ENCODE results near the gene SLC40A1.

Gene SLC40A1

GRCh38 chr2:189566046-189566445, 14.5 kb downstream of the SLC40A1 start:
- DNase-seq, result no peak

GRCh38 chr2:189561371-189562038, 19.1 kb downstream of the SLC40A1 start:
- DNase-seq, result no peak

DNA sequence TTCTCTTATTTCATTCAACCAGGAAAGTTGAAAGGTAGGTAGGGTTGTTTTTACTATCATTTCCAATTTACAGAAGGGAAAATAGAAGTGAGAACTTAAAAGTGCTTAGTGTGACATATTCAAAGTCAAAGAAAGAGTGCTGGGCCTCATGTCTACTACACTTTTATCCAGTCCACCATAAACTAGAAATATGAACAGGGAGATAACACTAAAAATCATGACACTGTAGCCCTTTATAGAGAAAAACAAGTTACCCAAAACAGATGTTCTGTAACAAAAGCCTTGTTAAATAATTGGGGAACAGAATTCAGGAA, 20.4 kb downstream of the SLC40A1 start:
- DNase-seq, result no peak

DNA sequence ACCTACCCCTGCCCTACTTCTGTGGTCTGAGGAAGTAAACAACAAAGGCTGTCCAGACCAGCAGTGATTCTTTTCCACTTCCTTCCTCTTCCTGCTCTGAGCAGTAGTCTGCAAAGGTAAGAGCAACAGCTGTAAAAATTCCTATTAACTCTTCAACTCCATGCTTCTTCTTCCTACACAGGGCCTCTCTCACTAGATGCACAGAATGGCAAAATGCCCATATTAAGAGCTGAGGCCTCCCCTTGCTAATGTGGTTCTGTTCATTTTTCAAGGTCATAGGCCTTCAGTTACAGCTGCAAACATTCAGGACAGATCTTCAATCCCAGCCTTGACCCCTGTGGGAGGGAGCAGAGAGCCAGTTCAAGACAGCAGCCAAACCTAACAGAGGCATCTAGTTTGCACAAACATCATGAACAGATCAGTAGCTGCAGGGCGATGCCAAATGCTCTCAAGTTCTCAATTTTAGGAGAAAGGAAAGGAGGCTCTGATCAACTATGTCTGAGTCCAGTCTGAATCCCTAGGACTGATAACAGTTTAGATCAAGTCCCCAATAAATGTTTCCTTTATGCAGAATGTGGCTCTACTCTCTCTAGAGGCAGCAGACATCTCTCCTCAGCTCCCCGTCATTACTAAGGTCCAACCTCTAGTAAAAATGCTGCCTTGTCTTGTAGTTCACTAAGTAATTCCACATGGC, 20.9 kb downstream of the SLC40A1 start:
- no peak for DNase-seq

DNA sequence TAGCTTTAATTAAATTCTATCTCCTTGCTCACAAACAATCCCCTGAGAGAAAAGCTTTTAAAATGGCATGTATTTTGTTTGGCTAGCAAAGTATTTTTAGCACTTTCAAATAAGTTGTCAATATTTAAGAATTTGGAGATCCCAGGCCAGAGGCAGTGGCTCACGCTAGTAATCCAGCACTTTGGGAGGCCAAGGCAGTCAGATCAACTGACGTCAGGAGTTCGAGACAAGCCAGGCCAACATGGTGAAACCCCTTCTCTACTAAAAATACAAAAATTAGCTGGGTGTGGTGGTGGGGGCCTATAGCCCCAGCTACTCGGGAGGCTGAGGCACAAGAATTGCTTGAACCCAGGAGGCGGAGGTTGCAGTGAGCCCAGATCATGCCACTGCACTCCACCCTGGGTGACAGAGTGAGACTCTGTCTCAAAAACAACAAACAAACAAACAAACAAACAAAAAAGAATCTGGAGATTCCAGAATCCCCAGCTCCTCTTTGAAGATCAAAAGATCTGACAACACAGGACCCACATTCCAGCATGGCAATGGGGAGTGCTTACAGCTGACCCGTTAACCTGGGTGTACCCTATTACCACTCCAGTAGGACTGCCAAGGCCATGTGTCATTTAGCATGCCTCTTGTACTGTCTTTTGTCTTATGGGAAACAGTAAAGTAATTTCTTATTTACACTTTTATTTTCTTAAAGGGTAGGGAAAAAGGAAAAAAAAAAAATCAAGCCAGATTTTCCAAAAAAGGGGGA, 21.9 kb downstream of the SLC40A1 start:
- no peak for DNase-seq

DNA sequence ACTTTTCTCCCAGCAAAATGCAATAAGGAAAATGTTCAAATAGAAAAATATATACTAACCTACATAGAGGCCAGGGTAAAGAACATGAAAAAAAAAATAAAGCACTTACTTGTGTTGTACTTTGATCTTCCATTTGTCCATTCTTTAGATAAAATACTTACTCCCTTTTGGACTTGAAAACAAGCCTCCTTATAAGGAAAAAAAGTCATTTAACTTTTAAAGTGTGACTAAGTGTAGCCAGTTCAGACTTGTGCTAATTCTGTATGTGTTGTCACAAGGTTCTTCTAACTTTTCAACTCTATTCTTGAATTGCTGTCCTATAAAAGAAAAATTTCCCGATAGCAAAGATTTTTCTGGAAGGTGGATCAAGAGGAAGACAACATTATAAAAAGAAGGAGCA, 23.2 kb downstream of the SLC40A1 start:
- DNase-seq, result no peak

GRCh38 chr2:189556526-189556925, 24.1 kb downstream of the SLC40A1 start:
- no peak for DNase-seq

GRCh38 chr2:189555232-189555631, 25.4 kb downstream of the SLC40A1 start:
- DNase-seq, result no peak

GRCh38 chr2:189553504-189554088, 27.0 kb downstream of the SLC40A1 start:
- no peak for DNase-seq

DNA sequence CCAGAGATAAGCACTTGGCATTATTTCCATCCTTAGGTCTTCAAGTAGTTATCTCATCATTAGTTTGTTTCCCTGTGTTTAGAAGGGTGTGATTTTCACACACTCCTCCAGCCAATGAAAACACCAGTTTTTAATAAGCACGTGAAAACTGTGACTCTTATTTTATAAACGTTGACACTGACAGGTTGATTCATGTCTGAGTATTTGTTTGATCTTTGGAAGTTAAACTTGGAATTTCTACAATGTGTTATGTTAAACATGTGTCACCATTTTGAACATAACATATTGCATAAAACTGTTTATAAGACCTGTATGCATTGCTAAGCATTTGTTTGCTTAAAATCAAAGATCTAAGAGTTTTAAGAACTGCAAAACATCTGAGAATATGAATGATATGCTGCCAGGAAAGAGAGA, 27.6 kb downstream of the SLC40A1 start:
- DNase-seq, result no peak

GRCh38 chr2:189552334-189552990, 28.1 kb downstream of the SLC40A1 start:
- DNase-seq, result no peak

DNA sequence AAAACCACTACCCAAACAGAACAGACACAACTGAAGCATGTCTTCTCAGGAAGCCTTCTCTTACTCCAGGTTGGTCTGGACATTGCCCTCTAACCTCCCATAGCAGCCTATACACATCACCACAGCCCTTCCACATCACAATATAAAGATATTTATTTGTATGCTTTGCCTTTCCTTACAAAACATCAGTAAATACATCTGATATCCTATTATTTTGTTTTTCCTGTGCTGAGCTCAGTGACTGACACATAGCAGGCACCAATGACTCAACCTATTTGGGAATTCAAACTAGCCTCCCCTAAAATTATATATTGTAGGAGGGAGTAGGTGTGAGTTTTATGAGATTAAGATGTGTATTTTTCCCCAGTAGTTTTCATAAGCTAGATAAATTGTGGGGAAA, 28.8 kb downstream of the SLC40A1 start:
- DNase-seq, result no peak

DNA sequence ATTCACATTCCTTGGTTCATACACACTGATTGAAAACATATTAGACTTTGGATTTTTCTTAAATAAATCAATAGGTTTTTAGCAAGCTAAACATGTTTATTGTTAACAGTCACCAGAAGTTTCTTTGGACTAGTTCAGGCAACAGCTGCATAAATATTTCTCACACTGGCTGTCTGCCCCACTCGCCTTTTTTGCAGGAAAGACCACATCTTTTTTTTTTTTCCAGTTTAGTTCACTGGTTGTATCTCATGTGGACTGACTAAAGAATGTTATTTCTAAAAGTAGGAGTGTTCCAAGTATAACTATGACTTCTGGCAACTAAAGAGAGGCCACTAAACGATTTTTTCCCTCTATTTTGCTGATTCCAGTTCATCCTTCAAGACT, 31.1 kb downstream of the SLC40A1 start:
- no peak for DNase-seq

GRCh38 chr2:189548666-189549448, 31.7 kb downstream of the SLC40A1 start:
- no peak for DNase-seq

- DNase-seq, result no peak
Measured at GRCh38 chr2:189545418-189545817, 35.2 kb downstream of the SLC40A1 start.

- DNase-seq, result no peak
Measured at GRCh38 chr2:189544318-189545042, 36.1 kb downstream of the SLC40A1 start.

GRCh38 chr2:189543367-189543766, 37.2 kb downstream of the SLC40A1 start:
- no peak for DNase-seq

DNA sequence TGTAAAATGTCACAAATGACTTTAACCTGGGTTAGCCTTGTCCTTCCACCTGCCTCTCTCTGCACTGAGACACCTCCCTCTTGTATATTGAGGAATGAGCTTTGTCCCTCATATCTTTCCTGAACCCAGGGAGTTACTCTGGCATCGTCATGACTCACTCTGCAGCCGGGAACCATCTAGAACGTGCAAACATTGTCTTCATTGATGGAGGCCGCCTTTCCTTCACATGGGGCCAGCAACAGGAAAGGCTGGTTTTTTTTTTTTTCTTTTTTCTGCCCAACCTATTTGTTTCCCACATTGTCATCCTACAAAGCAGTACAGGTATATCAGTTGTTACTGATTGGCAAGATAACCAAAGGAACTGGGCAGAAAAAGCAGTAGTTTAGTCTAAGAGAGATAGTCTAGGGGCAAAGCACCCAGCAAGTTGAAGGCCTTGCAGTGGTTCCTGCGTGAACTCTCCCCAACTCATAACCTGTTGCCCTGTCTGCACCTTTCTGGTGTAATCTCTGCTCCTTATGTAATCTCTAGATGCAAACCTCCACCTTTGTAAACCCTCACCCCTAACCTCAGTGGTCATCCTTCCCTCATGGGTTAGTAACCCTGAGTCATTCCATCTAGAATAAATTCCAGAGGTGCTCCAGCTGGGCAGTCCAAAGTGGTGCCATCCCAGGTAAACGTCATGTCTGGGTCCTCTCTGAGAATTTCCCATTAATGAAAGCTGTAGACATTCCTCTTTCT, 38.3 kb downstream of the SLC40A1 start:
- DNase-seq, result no peak

DNA sequence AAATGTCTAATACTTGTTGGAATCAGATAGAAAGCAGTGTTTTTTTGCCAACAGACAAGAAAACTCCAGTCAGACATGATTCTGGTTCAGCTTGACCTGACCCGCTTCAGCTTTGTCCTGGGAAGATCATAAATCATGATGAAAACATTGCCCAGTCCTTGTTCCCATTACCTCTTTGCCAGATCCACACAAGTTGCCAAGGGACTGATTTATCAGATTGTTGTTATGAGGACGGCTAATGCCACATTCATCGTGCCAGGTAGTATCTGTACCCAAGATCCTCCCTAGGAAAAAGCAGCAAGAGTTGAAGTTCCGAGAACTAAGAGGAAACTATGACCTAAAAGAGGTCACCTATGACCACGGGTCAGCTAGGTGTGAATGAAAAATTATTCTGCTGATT, 39.0 kb downstream of the SLC40A1 start:
- DNase-seq, result no peak

- no peak for DNase-seq
Measured at GRCh38 chr2:189540551-189540950, 40.0 kb downstream of the SLC40A1 start.

GRCh38 chr2:189538402-189538801, 42.2 kb downstream of the SLC40A1 start:
- DNase-seq, result no peak

Data from NCI-H1930 (cell line).